Measurements from ENCODE around the gene GLI3. TPM values are rescaled to one million over a fixed set of nuclear protein-coding genes. Genes with fewer than 3 reads are reported as not detected.

Gene GLI3
- total and polyA plus RNA-seq, 2 of the 4 experiments (the other 2 are of a cell fraction) = 1.3 to 3.9 TPM

DNA sequence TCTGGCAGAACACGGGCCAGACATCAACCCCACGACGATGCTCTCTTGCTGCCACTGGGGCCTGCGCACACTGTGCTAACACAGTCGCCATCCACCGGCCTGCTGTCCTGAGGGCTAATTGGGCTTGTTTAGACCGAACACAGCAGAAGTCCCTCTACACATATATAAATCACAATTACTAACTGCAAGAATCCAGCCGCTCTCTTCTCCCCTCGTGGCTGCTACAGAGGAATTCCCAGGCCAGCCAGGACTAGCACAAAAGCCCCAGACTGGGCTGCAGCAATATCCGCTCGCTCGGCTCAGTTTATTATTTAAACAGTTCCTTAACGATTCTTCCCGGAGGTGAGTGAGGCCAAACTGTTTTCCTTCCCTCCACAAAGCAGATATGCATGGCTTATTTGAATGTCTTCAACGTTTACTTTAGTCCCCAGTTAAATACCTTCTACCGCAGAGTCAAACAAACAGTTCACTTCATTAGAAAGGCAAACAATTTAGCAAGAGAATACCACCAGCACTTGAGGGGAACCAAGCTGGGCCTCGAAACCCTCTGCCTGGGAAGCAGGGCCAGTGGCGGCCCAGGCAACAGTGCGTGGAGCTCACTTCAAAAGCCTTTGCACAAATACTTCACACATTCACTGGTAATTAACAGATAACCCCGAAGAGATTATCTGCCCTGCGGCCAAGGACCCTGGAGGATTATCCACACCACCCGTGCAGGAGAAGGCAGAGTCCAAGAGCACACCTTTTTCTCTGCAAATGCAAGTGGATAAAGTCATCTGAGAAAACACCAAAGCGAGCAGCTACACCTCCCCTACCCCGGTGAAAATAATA lies 145.3 kb downstream of the GLI3 start:
- H3K4me2 ChIP-seq (ENCODE audit: low read depth, low read length) = peak overlapping the region; percentile 34
- peak overlapping the region; percentile 11 for H2AFZ ChIP-seq (replicated peaks; ENCODE audit: low read length, poor library complexity)
- peak; percentile 64 for DNase-seq
- TF ChIP-seq RCOR1 (IDR thresholded peaks at IDR 0.05; ENCODE audit: insufficient replicate concordance, low read length) (no peak), BHLHE40 (IDR thresholded peaks at IDR 0.05; ENCODE audit: low read depth, low read length) (no peak), RAD21 (IDR thresholded peaks at IDR 0.05; ENCODE audit: low read length) (no peak), MAFK (IDR thresholded peaks at IDR 0.05; ENCODE audit: low read depth, low read length) (no peak)
- TF ChIP-seq, protein P1, sequence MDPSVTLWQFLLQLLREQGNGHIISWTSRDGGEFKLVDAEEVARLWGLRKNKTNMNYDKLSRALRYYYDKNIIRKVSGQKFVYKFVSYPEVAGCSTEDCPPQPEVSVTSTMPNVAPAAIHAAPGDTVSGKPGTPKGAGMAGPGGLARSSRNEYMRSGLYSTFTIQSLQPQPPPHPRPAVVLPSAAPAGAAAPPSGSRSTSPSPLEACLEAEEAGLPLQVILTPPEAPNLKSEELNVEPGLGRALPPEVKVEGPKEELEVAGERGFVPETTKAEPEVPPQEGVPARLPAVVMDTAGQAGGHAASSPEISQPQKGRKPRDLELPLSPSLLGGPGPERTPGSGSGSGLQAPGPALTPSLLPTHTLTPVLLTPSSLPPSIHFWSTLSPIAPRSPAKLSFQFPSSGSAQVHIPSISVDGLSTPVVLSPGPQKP (IDR thresholded peaks at IDR 0.05; ENCODE audit: borderline replicate concordance, low read depth, low read length) = no peak
- intact Hi-C loops (cut with micrococcal nuclease) = no loop called here
- ChIA-PET POLR2A (ENCODE audit: unreplicated experiment) (no interaction called here), CTCF (interaction anchor here (0.9 kb wide), 1 partner anchor 112 kb away, joined by 3 read pairs; no protein-coding TSS in a partner anchor)
- peak overlapping the region; percentile 60; the same call in 1 of the 2 replicates for H3K23ac ChIP-seq (ENCODE audit: low read depth, low read length)
- in situ Hi-C loops (cut with MboI; ENCODE audit: low sequenced_read_pairs) = no loop called here
- 0 out of 2 replicates have a peak overlapping the region, but pooled peaks have one; percentile 3 for H2BK20ac ChIP-seq (ENCODE audit: low read depth, low read length)
- H3K4me1 ChIP-seq (ENCODE audit: control insufficient read depth, insufficient read depth, low read length) = peaks cover 28% of the 10 kb centered on the region
- no peak overlapping the region for H3K56ac ChIP-seq (ENCODE audit: extremely low read depth, insufficient read depth, low read length)
- H3K9me1 ChIP-seq (ENCODE audit: insufficient read depth, low read length) = peaks cover 29% of the 10 kb centered on the region
- peak overlapping the region; percentile 36 for H4K91ac ChIP-seq (ENCODE audit: insufficient read depth, low read depth, low read length)
- H4K20me1 ChIP-seq (ENCODE audit: insufficient read depth, low read length) = peaks cover 17% of the 10 kb centered on the region
- no peaks in the 10 kb centered on the region for H3K9me3 ChIP-seq (ENCODE audit: control insufficient read depth, insufficient read depth, low read length)
- H3K79me1 ChIP-seq (ENCODE audit: low read depth in 1 of 2, low read length in 2 of 2) = peaks cover 9 to 58% of the 10 kb centered on the region in 2 experiments; a peak in 2 of 4 replicates
- peak overlapping the region; percentile 2 for H2AK9ac ChIP-seq (replicated peaks; ENCODE audit: low read depth, low read length, poor library complexity)
- H2AK5ac ChIP-seq (ENCODE audit: low read depth, low read length) = peak overlapping the region; percentile 31
- no peaks in the 10 kb centered on the region for H3K27me3 ChIP-seq (ENCODE audit: control insufficient read depth, insufficient read depth, low read length)
- H3K14ac ChIP-seq (replicated peaks; ENCODE audit: low read depth, low read length) = peak overlapping the region; percentile 68
- peak; percentile 85 for ATAC-seq (ENCODE audit: low read depth)
- no TSS peak for BruUV-seq (replicated peaks)
- H3K9ac ChIP-seq (ENCODE audit: low read depth, low read length) = peak overlapping the region; percentile 15; the same call in 1 of the 2 replicates
- peak overlapping the region; percentile 60 for H3K18ac ChIP-seq (ENCODE audit: low read depth, low read length)
- peak overlapping the region; percentile 24 for H3K4ac ChIP-seq (ENCODE audit: low read depth, low read length)
- peak overlapping the region; percentile 35 for H4K5ac ChIP-seq (ENCODE audit: low read depth, low read length)
- peak overlapping the region; percentile 4 for H2BK5ac ChIP-seq (ENCODE audit: low read depth, low read length, poor library complexity, severe bottlenecking)
- dilution Hi-C loops (cut with HindIII; ENCODE audit: low sequenced_read_pairs, unreplicated experiment) = no loop called here
- H4K8ac ChIP-seq (ENCODE audit: low read depth in 2 of 2, low read length in 2 of 2) = peak overlapping the region; percentile 2 to 9; a peak in 2 of 4 replicates
- 29% methylated on average over 13 of the region's 24 CpGs; no CpG with 5 or more reads in 1 of the 2 experiments for WGBS, 2 experiments (ENCODE audit: extremely low coverage in 2 of 2, insufficient read length in 1 of 2)
- H2BK120ac ChIP-seq (ENCODE audit: low read depth, low read length) = peak overlapping the region; percentile 36
- H3K27ac ChIP-seq (ENCODE audit: insufficient read depth, low read length) = peak overlapping the region; percentile 81
- no peaks in the 10 kb centered on the region; the same call in 1 of the 2 replicates for H3K36me3 ChIP-seq (ENCODE audit: control insufficient read depth, insufficient read depth, low read length)
- H3K4me3 ChIP-seq (ENCODE audit: insufficient read depth, low read depth, low read length) = no peak overlapping the region
- H2BK15ac ChIP-seq (ENCODE audit: low read depth, low read length) = 0 out of 3 replicates have a peak overlapping the region, but pooled peaks have one; percentile 14

Measured in IMR-90 (cell line).